ENCODE measurements around the gene SERPINA6.
"Not testable (repeated sequence)": the region's sequence is repeated elsewhere in the genome, so short reads cannot be mapped to it uniquely, and the experiment has no call there.

SERPINA6 gene

GRCh38 chr14:94330432-94330831 is 7.3 kb upstream of the SERPINA6 start:
- in situ Hi-C loops (cut with MboI; ENCODE audit: low sequenced_read_pairs): no loop called here

- in situ Hi-C loops (cut with MboI; ENCODE audit: low sequenced_read_pairs): no loop called here
Measured at GRCh38 chr14:94329857-94330256, 6.7 kb upstream of the SERPINA6 start.

DNA sequence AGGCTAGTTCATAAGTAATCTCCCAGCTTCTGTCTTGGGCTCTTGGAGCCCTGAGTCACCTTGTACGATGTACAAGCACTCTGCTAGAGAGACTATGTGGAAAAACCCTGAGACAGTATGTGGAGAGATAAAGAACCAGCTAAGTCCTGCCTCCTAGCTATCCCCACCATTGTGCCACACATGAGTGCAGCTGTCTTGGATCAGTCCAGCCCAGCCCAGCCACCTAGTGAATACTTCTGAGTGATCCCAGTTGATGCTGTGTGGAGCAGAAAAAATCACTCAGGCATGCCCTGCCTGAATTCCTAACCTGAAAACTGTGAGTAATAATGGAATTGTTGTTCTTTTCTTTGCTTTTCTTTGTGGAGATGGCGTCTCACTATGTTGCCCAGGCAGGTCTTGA is 5.1 kb upstream of the SERPINA6 start:
- in situ Hi-C loops (cut with MboI; ENCODE audit: low sequenced_read_pairs): no loop called here

- in situ Hi-C loops (cut with MboI; ENCODE audit: low sequenced_read_pairs): no loop called here
Measured at GRCh38 chr14:94321421-94322271, 1.5 kb downstream of the SERPINA6 start.

- in situ Hi-C loops (cut with MboI; ENCODE audit: low sequenced_read_pairs): no loop called here
Measured at GRCh38 chr14:94320243-94320642, 2.9 kb downstream of the SERPINA6 start.

DNA sequence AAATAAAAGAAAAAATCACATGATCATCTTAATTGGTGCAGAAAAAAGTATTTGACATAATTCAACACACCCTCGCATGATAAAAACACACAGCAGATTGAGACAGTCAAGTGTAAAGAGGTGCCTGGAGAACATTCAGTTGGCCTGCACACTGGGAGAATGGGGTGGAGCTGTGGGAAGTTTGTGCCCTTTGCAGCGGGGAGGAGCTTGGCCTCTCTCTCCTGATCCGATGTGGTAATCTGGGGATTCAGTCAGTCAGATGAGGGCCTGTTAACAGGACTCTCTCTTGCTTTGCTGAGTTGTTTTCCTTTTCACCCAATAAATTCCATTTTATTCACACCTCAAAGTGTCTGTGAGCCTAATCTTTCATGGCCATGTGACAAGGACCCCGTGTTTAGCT is 5.9 kb downstream of the SERPINA6 start:
- in situ Hi-C loops (cut with MboI; ENCODE audit: low sequenced_read_pairs): no loop called here

DNA sequence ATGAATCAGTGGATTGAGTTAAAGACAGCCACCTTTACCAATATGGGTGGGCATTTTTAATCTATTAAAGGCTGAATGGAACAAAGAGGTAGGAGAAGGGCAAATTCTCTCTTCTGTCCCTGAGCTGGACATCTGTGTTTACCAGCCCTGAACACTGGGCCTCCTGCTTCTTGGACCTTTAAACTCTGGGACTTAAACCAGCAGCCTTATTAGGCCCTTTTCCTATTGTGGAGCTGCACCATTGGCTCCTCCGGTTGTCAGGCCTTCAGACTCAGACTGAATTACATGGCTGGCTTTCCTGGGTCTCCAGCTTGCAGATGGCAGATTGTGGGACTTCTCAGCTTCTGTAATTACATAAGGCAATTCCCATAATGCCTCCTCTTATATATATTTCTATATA is 6.4 kb downstream of the SERPINA6 start:
- in situ Hi-C loops (cut with MboI; ENCODE audit: low sequenced_read_pairs): no loop called here

- in situ Hi-C loops (cut with MboI; ENCODE audit: low sequenced_read_pairs): no loop called here
Measured at GRCh38 chr14:94314890-94315289, 8.2 kb downstream of the SERPINA6 start.

DNA sequence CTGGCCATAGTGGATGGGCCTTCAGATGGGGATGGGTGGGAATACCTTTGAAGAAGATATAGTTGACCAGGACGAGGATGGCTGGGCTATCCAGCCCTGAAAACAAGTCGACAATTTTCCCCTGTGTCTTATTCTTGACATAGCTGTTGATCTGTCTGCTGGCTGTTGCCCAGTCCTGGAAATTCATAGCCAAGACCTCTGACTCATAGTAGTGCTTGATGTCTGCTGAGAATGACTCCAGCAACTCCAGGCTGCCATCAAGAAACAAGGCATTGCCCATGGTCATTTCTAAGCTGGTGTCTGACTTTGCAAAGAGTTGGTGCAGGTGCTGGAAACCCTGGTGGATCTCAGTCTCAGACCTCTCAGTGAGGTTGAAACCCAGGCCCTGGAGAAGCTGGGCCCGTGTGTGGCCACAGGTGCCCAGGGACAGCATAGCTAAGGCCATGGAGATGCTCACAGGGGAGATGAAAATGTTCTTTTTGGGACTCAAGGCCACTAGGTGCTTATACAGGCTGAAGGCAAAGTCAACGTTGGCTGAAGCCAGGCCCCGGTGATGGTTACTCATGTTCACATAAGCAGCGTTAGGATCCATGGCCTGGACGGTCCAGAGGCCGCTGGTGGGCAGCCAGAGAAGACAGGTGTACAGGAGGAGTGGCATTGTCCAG is 9.0 kb downstream of the SERPINA6 start:
- in situ Hi-C loops (cut with MboI; ENCODE audit: low sequenced_read_pairs): no loop called here

GRCh38 chr14:94312481-94313246 is 10.5 kb downstream of the SERPINA6 start:
- in situ Hi-C loops (cut with MboI; ENCODE audit: low sequenced_read_pairs): no loop called here

DNA sequence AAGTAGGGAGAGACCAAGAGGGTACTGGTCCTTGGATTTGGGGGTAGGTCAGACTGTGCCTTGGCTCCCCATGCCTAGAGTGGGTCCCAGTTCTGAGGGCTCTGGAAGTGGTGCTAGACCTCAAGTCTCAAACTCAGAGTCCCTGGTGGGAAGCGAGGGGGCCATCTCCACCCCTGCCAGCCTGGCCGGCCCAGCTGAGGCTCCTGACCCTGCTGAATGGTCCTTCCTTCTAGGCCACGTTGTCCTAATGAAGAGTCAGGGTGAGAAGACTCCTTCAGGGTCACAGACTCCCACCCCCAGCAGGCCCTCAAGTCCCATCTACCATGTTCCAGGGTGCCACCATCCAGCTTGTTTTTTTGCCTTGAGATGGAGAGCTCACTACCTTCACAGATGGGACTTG is 12.9 kb downstream of the SERPINA6 start:
- in situ Hi-C loops (cut with MboI; ENCODE audit: low sequenced_read_pairs): no loop called here

DNA sequence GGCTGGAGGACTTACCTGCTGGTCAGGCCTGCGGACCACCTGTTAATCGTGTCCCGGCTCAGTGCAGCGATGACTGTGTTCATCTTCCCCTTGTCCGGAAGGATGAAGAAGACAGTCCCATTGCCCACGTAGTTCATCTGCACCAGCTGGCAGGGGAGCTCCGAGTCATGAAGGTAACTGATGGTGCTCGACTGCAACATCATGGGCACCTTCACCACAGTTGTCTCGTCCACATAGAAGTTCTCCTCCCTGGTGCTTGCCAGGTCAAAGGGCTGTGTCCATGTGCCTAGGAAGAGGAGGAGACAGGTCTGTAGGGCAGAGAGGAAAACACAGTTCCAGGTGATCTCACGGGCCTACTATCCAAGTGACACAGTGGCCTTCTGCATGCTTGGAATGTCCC is 13.4 kb downstream of the SERPINA6 start:
- in situ Hi-C loops (cut with MboI; ENCODE audit: low sequenced_read_pairs): no loop called here

DNA sequence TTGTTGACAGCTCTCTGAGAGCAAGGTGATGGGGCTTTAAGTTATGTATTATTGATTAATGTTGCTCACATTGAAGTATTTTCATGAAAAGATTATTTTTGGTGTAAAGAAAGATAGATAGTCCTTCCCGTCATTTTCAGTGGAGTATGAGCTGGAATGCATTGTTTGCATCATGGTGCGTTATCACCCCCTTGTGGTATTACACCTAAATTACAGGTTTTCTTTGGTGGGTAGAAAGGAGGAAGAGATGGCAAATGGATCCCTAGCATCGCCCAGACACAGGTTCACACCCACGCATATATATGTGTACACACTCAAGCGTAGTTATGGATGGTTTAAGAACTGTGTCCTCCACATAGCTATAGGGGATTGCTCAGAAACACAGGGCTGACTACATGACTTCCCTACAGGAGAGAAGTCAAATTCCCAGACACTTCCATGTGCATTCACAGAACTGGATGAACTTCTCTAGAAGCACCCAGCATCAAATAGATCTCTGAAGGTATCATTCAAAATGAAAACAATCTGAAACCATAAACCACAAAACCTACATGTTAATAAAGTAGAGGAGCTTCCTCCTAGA is 15.6 kb downstream of the SERPINA6 start:
- in situ Hi-C loops (cut with MboI; ENCODE audit: low sequenced_read_pairs): no loop called here

DNA sequence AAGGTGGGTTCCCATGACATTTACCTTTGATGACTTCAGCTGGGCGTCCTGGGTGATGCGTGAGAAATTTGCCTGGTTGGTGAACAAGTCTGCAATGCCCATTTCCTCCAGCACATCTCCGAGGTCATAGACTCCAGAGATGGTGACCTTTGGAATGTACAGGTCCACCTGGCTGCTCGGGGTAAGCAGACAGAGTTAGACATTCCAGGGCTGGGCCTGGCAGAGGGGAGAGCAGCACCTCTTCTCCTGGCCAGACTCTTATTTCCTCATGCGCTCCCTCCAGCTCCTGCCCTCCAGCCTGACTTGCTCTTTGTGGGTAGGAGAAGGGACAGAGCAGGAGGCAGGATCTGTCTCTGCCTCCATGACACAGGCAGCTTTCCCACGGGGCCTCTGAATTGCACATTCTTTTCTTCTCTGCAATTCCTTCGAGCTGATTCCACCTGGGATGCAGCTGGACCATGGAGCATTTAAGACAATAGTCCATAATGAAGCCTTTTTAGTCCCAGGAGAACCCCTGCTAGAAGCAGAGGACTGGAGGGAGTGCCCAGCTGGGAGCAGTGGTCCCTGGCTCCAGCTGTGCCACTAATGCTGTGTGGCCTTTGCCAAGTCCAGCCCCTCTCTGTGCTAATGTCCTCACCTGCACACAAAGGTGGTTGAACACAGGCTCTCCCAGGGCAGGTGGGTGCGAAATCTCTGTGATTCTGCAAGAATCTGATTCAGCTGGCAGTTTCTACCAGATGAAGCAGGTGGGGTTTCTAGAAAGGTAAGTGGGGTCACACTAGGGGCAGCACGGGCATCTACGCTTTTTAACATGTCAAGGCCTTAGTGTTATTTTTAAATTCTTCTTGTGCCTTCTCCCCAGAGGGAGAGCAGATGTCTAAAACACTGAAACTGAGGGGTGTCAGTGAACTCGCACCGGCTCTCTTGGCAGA is 16.8 kb downstream of the SERPINA6 start:
- in situ Hi-C loops (cut with MboI; ENCODE audit: low sequenced_read_pairs): no loop called here

DNA sequence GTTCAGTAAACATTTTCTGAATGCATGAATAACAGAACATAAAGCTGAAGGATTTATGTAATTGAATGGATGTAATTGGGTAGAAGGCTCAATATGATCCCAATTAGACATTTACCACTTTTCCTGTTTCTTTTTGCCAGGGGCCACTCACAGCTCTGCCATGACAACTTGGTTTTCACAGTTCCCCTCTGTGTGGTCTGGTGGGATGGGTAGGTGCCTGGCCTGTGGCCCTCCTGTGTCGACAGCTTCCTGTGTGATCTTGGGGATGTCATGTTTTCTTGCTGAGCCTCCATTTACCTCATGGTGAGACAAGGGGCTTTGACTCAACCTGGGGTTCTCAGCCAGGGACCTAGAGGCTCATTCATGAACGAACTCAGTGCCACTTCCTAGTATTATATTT is 17.5 kb downstream of the SERPINA6 start:
- in situ Hi-C loops (cut with MboI; ENCODE audit: low sequenced_read_pairs): no loop called here

GRCh38 chr14:94304243-94304642 is 18.9 kb downstream of the SERPINA6 start:
- in situ Hi-C loops (cut with MboI; ENCODE audit: low sequenced_read_pairs): no loop called here

DNA sequence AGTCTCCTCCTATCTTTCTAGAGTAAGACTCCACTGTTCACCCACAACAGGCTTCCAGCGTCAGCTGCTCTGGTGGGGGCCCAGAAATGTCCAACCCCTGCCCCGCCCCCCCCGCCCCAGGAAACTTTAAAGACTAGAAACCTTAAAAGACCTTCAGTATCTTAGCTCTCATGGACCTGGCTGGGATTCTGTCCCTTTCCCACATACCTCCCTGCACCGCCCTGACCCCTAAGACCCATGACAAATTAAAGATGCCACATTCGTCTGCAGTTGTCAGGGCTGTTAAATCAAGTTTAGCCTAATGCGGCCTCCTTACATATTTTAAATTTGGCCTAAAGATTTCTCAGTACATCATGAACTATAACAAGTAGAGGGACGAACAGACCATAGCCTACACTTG is 20.0 kb downstream of the SERPINA6 start:
- in situ Hi-C loops (cut with MboI; ENCODE audit: low sequenced_read_pairs): no loop called here

- in situ Hi-C loops (cut with MboI; ENCODE audit: low sequenced_read_pairs): no loop called here
Measured at GRCh38 chr14:94298130-94298529, 25.0 kb downstream of the SERPINA6 start.

DNA sequence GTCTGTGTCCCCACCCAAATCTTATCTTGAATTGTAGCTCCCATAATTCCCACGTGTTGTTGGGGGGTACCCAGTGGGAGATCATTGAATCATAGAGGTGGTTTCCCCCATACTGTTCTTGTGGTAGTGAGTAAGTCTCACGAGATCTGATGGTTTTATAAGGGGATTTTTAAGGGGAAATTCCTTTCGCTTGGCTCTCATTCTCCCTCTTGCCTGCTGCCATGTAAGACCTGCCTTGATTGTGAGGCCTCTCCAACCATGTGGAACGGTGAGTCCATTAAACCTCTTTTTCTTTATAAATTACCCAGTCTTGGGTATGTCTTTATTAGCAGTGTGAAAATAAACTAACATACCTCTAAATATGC is 27.0 kb downstream of the SERPINA6 start:
- in situ Hi-C loops (cut with MboI; ENCODE audit: low sequenced_read_pairs): not testable (repeated sequence)

Data from hTERT RPE-1 (cell line).